ENCODE measurements around the gene PHF21A. TPM values are rescaled to one million over a fixed set of nuclear protein-coding genes. Genes with fewer than 3 reads are reported as not detected.

Gene PHF21A
- total RNA-seq, 4 donors from 2014 or later, result 16.1 to 73.0 (median 22.1) TPM

GRCh38 chr11:45915446-45915845 is 205.8 kb downstream of the PHF21A start:
- no peak for ATAC-seq (ENCODE audit: low FRiP score)
- DNase-seq (ENCODE audit: low spot score), result no peak
- TF ChIP-seq CTCF (IDR thresholded peaks at IDR 0.05), result no peak

GRCh38 chr11:45913942-45914635 is 207.2 kb downstream of the PHF21A start:
- no peak for TF ChIP-seq CTCF (IDR thresholded peaks at IDR 0.05)
- ATAC-seq (ENCODE audit: low FRiP score) (no peak), DNase-seq (ENCODE audit: low spot score) (no peak)

GRCh38 chr11:45913514-45913913 is 207.7 kb downstream of the PHF21A start:
- DNase-seq (ENCODE audit: low spot score) (no peak), ATAC-seq (ENCODE audit: low FRiP score) (no peak)
- no peak for TF ChIP-seq CTCF (IDR thresholded peaks at IDR 0.05)

- DNase-seq (ENCODE audit: low spot score) (no peak), ATAC-seq (ENCODE audit: low FRiP score) (no peak)
- TF ChIP-seq CTCF (IDR thresholded peaks at IDR 0.05), result no peak
Measured at GRCh38 chr11:45910623-45911022, 210.6 kb downstream of the PHF21A start.

- TF ChIP-seq CTCF (IDR thresholded peaks at IDR 0.05), result no peak
Measured at GRCh38 chr11:45909594-45910475, 211.4 kb downstream of the PHF21A start.

GRCh38 chr11:45907911-45908370 is 213.3 kb downstream of the PHF21A start:
- DNase-seq (ENCODE audit: low spot score) (no peak), ATAC-seq (ENCODE audit: low FRiP score) (no peak)
- TF ChIP-seq CTCF (IDR thresholded peaks at IDR 0.05), result no peak

More at GRCh38 chr11:45909594-45910475, 211.4 kb downstream of the PHF21A start:
- DNase-seq (ENCODE audit: low spot score), result no peak
- no peak for ATAC-seq (ENCODE audit: low FRiP score)
